NT2/D1 (cell line): ENCODE results near the gene POLR2E.

Source experiments
- DNase-seq: peaks from one replicate; pipeline ENCODE4 v3.0.0-alpha.2; 2011; ENCODE audit warnings: low read depth, low spot score
- H3K27me3 ChIP-seq: 2 replicates; pipeline ENCODE4 v1.6.0; 2011; ENCODE audit warnings: mild to moderate bottlenecking; ENCODE audit not compliant: insufficient read length, insufficient read depth
- H3K36me3 ChIP-seq: 2 replicates; pipeline ENCODE4 v1.6.1; 2011; ENCODE audit warnings: mild to moderate bottlenecking, low read length, mixed read lengths; ENCODE audit not compliant: insufficient read depth, insufficient read length
- H3K4me1 ChIP-seq: 2 replicates; pipeline ENCODE4 v1.5.1; 2011; ENCODE audit not compliant: insufficient read depth, insufficient read length
- H3K4me3 ChIP-seq: 2 replicates; pipeline ENCODE4 v1.5.1; 2011; ENCODE audit warnings: low read depth; ENCODE audit not compliant: insufficient read length
- H3K9ac ChIP-seq: 2 replicates; pipeline ENCODE4 v1.6.0; 2011; ENCODE audit warnings: low read depth; ENCODE audit not compliant: insufficient read length
- H3K9me3 ChIP-seq: 2 replicates; pipeline ENCODE4 v1.5.1; 2011; ENCODE audit warnings: mild to moderate bottlenecking, low read length; ENCODE audit not compliant: insufficient read depth
- SUZ12 ChIP-seq: IDR thresholded peaks from 2 replicates; pipeline ENCODE4 v1.6.1; 2011; ENCODE audit not compliant: insufficient read length, insufficient read depth; ENCODE audit errors: extremely low read depth
- YY1 ChIP-seq: IDR thresholded peaks from 2 replicates; pipeline ENCODE4 v1.6.1; 2011; ENCODE audit not compliant: insufficient read length, insufficient read depth
- ZNF274 ChIP-seq: IDR thresholded peaks from 2 replicates; pipeline ENCODE4 v1.6.1; 2011; ENCODE audit warnings: mild to moderate bottlenecking, low read depth, low read length

POLR2E gene

GRCh38 chr19:1123381-1123780 lies 28.2 kb upstream of the POLR2E start:
- no peak overlapping the region for H3K4me3 ChIP-seq
- H3K36me3 ChIP-seq, result peaks cover 88% of the 10 kb centered on the region
- H3K4me1 ChIP-seq, result peaks cover 13% of the 10 kb centered on the region
- DNase-seq, result no peak
- TF ChIP-seq YY1, result no peak
- no peak for TF ChIP-seq ZNF274
- TF ChIP-seq SUZ12, result no peak
- no peaks in the 10 kb centered on the region for H3K27me3 ChIP-seq
- peak overlapping the region; percentile 61 for H3K9ac ChIP-seq
- H3K9me3 ChIP-seq, result no peaks in the 10 kb centered on the region

- Histone ChIP-seq H3K9ac (no peak overlapping the region), H3K27me3 (no peaks in the 10 kb centered on the region), H3K9me3 (no peaks in the 10 kb centered on the region), H3K4me3 (no peak overlapping the region), H3K4me1 (peaks cover 13% of the 10 kb centered on the region), H3K36me3 (peaks cover 89% of the 10 kb centered on the region)
- TF ChIP-seq YY1, result no peak
- TF ChIP-seq SUZ12, result no peak
- no peak for TF ChIP-seq ZNF274
- DNase-seq, result peak; percentile 78
Measured at GRCh38 chr19:1122972-1123363, 27.8 kb upstream of the POLR2E start.

GRCh38 chr19:1122021-1122971 lies 27.1 kb upstream of the POLR2E start:
- Histone ChIP-seq H3K4me3 (no peak overlapping the region), H3K4me1 (peaks cover 17% of the 10 kb centered on the region), H3K9ac (peak overlapping the region; percentile 32), H3K9me3 (no peaks in the 10 kb centered on the region), H3K36me3 (peaks cover 89% of the 10 kb centered on the region), H3K27me3 (no peaks in the 10 kb centered on the region)
- DNase-seq, result no peak
- TF ChIP-seq YY1 (no peak), SUZ12 (no peak)

DNA sequence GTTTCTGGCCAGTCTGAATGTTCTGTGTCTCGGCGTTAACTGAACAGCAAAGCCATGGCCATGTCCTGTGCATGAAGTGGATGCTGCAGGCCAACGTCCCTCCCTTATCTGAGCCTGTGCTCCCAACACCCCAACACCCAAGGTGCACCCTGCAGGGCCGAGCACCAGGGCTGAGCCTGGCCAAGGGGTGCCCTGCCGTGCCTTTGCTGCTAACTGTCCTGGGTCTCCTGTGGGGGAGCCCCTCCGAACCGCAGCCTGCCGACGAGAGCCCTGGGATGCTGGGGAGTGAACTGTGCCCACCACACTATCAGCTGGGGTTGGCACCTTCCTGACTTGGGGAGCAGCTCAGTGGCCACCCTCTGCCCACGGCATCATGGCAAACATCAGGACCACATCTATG lies 26.2 kb upstream of the POLR2E start:
- Histone ChIP-seq H3K9ac (no peak overlapping the region), H3K36me3 (peaks cover 89% of the 10 kb centered on the region), H3K27me3 (no peaks in the 10 kb centered on the region), H3K4me1 (peaks cover 25% of the 10 kb centered on the region), H3K9me3 (no peaks in the 10 kb centered on the region), H3K4me3 (no peak overlapping the region)
- DNase-seq, result no peak
- no peak for TF ChIP-seq YY1
- TF ChIP-seq ZNF274, result no peak
- no peak for TF ChIP-seq SUZ12

DNA sequence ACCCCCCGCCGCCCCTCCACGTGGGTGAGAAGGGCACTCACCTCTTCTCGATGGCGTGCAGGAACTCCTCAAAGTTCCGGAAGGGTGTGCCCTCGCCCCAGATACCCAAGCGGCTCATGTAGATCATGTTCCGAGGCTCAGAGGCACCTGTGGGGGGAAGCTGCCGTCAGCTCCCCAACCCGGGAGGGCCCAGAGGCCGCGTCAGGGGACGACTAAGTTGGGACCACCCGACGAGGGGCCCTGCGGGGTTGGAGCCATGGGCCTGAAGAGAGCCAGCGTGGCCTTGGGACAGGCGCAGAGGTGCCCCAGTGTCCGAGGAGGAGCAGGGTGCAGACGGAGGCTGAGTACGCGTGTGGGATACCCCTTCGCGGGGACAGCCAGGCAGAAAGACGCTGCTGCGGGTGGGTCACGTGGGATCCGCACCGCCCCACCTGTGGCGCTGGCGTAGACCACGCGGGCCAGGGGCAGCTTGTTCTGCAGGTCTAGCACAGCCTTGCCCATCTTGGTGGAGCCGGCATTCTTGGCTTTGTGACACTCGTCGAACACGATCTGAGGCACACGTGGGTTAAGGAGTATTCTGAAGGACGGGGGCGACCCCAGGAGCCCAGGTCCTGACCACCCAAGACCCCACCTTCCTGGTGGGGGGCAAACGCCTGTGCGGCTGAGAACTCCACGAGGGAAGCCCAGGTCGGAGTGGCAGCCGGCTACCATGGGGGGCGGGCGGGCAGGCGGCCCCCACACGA lies 24.5 kb upstream of the POLR2E start:
- DNase-seq, result no peak
- Histone ChIP-seq H3K27me3 (no peaks in the 10 kb centered on the region), H3K9me3 (no peaks in the 10 kb centered on the region), H3K9ac (no peak overlapping the region), H3K4me1 (peaks cover 25% of the 10 kb centered on the region), H3K36me3 (peaks cover 89% of the 10 kb centered on the region), H3K4me3 (no peak overlapping the region)
- TF ChIP-seq ZNF274, result no peak

DNA sequence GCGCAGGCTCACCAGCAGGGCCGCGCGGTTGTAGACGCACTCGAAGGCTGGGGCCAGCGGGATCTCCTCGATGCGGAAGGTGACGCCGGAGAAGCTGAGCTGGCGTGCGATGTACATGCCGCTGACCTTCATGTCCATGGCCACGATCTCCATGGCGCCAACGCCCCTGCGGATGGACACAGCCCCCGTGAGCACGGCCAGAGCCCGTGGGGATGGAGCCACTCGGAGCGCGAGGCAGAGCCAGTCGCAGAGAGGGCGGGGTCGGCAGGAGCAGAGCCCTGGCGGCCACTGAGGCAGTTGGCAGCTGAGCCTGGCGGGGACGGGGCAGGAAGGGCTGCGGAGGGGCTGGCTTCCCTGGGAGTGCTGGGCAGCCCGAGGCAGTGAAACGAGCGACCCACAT lies 23.8 kb upstream of the POLR2E start:
- H3K4me1 ChIP-seq, result peaks cover 27% of the 10 kb centered on the region
- H3K27me3 ChIP-seq, result no peaks in the 10 kb centered on the region
- no peak overlapping the region for H3K9ac ChIP-seq
- TF ChIP-seq ZNF274, result no peak
- TF ChIP-seq YY1, result no peak
- TF ChIP-seq SUZ12, result no peak
- no peak overlapping the region for H3K4me3 ChIP-seq
- DNase-seq, result no peak
- H3K9me3 ChIP-seq, result no peaks in the 10 kb centered on the region
- H3K36me3 ChIP-seq, result peaks cover 87% of the 10 kb centered on the region

DNA sequence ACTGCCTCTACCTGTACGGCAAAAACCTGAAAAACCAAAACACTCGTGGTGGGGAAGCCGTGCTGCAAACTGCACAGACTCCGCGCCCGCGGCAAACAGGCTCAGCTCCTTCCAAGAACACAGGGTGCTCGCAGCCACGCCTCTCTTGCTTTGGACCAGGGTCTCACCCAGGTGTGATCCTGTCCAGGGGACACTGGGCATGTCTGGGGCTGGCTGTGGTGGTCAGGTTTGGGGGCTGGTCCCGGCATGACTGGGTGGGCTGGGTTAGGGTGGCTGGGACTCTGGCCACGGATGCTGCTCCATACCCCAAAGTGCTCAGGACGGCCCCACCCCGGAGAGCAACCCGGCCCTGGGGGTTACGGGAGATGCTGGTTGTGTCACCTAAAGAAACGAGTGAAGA lies 22.5 kb upstream of the POLR2E start:
- peaks cover 87% of the 10 kb centered on the region for H3K36me3 ChIP-seq
- peaks cover 27% of the 10 kb centered on the region for H3K4me1 ChIP-seq
- TF ChIP-seq SUZ12 (no peak), ZNF274 (no peak), YY1 (no peak)
- no peaks in the 10 kb centered on the region for H3K9me3 ChIP-seq
- DNase-seq, result no peak
- H3K9ac ChIP-seq, result peak overlapping the region; percentile 50
- no peaks in the 10 kb centered on the region for H3K27me3 ChIP-seq
- no peak overlapping the region for H3K4me3 ChIP-seq
